ENCODE results near the gene MANEAL. TPM values are rescaled to one million over a fixed set of nuclear protein-coding genes. Genes with fewer than 3 reads are reported as not detected.

MANEAL gene
- total and polyA plus RNA-seq, 12 donors = 0.66 to 3.1 (median 1.4) TPM

DNA sequence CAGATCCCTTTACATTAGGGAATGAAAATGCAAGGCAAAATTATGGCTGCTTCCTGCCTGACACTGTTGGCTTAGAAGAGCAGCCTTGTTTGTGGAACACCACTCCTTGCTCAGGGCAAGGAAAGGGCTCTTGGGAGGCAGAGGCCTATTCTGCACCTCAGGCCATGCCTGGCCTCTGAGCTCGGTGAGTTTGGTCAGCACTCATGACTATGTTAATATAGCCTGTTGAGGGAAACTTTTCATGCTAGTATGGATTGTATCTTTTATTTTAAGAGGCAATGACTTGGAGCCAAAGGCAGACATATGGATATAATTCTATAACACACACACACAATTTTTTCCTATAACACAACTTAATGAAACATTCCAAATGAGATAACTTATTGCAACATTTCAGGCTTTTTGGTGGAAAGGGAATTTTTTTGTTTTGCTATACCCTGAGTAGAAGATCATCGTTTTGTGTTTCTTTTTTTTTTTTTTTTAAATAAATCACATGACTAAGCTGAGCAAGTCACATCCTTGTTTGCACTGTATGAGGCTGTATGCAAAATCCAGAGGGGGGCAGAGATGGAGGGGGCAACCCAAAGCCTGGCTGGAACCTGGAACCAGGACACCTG lies 20.0 kb downstream of the MANEAL start:
- 81 to 85% methylated on average over 2 of the region's 2 CpGs for WGBS, 2 donors
- H3K4me1 ChIP-seq = peaks cover 0 to 37% (median 15%) of the 10 kb centered on the region in 9 donors
- H3K36me3 ChIP-seq = peaks cover 0 to 73% (median 13%) of the 10 kb centered on the region in 9 donors
- no peak for DNase-seq
- peak overlapping the region in 1 of 10 donors; percentile 15 for H3K27ac ChIP-seq
- H3K4me3 ChIP-seq = no peak overlapping the region
- H3K9me3 ChIP-seq = no peaks in the 10 kb centered on the region
- intact Hi-C loops (cut with DNase I) = loop anchor here in 5 of 10 donors (5.0 to 10.0 kb wide), 3 partner anchors 44 to 171 kb away; partner anchors contain the start of gene MTF1 (in 4 of the 5)
- ATAC-seq = no peak
- H3K27me3 ChIP-seq = no peaks in the 10 kb centered on the region
- TF ChIP-seq, protein P1, sequence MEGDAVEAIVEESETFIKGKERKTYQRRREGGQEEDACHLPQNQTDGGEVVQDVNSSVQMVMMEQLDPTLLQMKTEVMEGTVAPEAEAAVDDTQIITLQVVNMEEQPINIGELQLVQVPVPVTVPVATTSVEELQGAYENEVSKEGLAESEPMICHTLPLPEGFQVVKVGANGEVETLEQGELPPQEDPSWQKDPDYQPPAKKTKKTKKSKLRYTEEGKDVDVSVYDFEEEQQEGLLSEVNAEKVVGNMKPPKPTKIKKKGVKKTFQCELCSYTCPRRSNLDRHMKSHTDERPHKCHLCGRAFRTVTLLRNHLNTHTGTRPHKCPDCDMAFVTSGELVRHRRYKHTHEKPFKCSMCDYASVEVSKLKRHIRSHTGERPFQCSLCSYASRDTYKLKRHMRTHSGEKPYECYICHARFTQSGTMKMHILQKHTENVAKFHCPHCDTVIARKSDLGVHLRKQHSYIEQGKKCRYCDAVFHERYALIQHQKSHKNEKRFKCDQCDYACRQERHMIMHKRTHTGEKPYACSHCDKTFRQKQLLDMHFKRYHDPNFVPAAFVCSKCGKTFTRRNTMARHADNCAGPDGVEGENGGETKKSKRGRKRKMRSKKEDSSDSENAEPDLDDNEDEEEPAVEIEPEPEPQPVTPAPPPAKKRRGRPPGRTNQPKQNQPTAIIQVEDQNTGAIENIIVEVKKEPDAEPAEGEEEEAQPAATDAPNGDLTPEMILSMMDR (IDR thresholded peaks at IDR 0.05) = no peak

DNA sequence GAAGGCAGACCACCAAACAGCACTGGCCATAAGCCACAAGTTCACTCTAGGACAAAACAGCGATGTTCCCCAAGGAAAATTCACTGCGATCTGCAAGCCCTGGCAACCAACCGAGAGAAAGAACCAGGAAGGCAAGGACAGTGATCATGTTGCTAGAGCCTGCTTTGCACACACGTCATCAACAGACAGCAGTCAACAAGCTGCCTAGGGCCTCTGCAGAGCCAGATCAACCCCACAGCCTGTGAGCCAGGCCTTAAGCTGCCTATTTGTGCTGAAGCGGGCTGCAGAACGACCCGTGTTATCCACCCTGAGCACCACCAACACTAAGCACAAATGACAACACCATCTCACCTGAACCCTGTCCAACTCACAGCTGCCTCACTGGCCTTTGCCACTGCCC lies 20.6 kb downstream of the MANEAL start:
- peak in 1 of 8 donors; percentile 31 for ATAC-seq
- Histone ChIP-seq H3K36me3 (peaks cover 0 to 79% (median 13%) of the 10 kb centered on the region in 9 donors), H3K27me3 (no peaks in the 10 kb centered on the region), H3K27ac (peak overlapping the region in 1 of 10 donors; percentile 15), H3K4me3 (no peak overlapping the region), H3K9me3 (no peaks in the 10 kb centered on the region), H3K4me1 (peaks cover 0 to 31% (median 9%) of the 10 kb centered on the region in 9 donors)
- no peak for DNase-seq
- intact Hi-C loops (cut with DNase I) = loop anchor here in 5 of 10 donors (5.0 to 10.0 kb wide), 3 partner anchors 43 to 171 kb away; partner anchors contain the start of gene MTF1 (in 4 of the 5)
- TF ChIP-seq, protein P1 (IDR thresholded peaks at IDR 0.05) = no peak
- 80 to 81% methylated on average over 7 of the region's 7 CpGs for WGBS, 2 donors

DNA sequence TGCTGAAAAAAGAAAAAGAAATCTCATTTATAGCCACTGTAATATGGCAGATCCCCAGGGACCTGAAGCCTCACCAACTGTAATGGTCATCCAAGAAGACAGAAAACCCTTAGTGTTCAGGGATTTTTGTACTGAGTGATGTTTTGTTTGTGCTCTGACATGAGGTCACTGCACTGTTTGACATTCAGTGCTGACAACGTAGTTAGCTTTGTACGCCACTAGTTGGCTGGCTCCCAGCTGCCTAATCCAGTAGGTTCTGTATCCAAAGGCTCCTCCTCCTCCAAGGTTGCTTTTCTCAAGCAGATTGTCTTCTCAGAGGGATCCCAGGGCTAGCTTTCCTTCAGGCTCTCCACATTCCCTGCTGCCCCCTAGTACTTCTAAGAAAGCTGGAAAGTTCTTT lies 23.8 kb downstream of the MANEAL start:
- H3K27me3 ChIP-seq = no peaks in the 10 kb centered on the region
- no peak overlapping the region for H3K4me3 ChIP-seq
- H3K27ac ChIP-seq = peak overlapping the region in 1 of 10 donors; percentile 2
- 19 to 23% methylated on average over 2 of the region's 2 CpGs for WGBS, 2 donors
- TF ChIP-seq, protein P1 (IDR thresholded peaks at IDR 0.05) = no peak
- H3K36me3 ChIP-seq = peaks cover 0 to 97% (median 24%) of the 10 kb centered on the region in 9 donors
- DNase-seq (peak; percentile 30 to 31), ATAC-seq (peak in 4 of 8 donors; percentile 61 to 73 (median 64))
- intact Hi-C loops (cut with DNase I) = loop anchor here in 1 of 10 donors (10.0 kb wide), 1 partner anchor 167 kb away; no protein-coding TSS in a partner anchor
- no peaks in the 10 kb centered on the region for H3K9me3 ChIP-seq
- peaks cover 0 to 8% (median 4%) of the 10 kb centered on the region in 9 donors for H3K4me1 ChIP-seq

DNA sequence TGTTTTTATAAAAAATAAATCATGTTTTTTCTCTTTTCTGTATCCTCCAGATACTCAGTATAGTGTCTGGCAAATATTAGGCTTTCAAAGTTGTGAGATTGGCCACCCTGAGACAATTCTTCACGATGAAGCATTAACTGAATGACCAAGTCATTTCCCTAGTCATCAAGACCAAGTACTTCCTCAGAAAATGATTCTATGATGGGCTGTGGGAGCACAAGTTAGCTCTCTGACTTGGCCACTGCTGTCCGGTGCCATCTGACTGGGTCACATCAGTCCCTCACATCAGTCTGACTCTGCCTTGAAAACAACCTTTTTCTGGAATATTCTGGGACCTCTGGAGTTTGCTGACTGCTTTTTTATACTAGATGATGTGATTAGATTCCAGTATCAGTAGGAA lies 27.8 kb downstream of the MANEAL start:
- H3K27me3 ChIP-seq = no peaks in the 10 kb centered on the region
- TF ChIP-seq, protein P1 (IDR thresholded peaks at IDR 0.05) = no peak
- H3K4me3 ChIP-seq = no peak overlapping the region
- no peak for DNase-seq
- no peaks in the 10 kb centered on the region for H3K9me3 ChIP-seq
- no peak overlapping the region for H3K27ac ChIP-seq
- peaks cover 0 to 16% (median 5%) of the 10 kb centered on the region in 9 donors for H3K4me1 ChIP-seq
- ATAC-seq = no peak
- peaks cover 0 to 95% (median 22%) of the 10 kb centered on the region in 9 donors for H3K36me3 ChIP-seq
- intact Hi-C loops (cut with DNase I) = no loop called here
- 91 to 97% methylated on average over 2 of the region's 2 CpGs for WGBS, 2 donors
